NCI-H345 (cell line): ENCODE results near the gene TTLL12.

Experiments
- DNase-seq: peaks from one replicate; lab custom pipeline; 2025; lab: John Stamatoyannopoulos, UW

Gene TTLL12

DNA sequence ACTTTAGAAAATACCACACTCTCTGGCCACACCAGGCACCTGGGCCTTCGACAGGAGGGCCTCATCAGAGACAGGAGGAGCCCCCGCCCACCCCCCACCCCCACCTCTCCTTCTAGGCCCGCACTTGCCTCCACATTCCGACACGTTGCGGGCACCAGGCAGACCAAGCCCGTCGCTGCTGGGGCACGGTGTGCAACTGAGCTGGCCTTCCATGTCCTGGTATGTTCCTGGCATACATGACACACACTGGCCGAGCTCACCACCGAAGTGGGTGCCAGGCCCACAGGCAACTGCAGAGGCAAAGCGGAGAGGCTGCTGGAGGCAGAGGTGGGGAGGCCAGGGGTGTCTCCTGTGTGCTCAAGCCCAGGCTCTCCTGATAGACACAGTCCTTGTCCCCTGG is 27.0 kb upstream of the TTLL12 start:
- no peak for DNase-seq

DNA sequence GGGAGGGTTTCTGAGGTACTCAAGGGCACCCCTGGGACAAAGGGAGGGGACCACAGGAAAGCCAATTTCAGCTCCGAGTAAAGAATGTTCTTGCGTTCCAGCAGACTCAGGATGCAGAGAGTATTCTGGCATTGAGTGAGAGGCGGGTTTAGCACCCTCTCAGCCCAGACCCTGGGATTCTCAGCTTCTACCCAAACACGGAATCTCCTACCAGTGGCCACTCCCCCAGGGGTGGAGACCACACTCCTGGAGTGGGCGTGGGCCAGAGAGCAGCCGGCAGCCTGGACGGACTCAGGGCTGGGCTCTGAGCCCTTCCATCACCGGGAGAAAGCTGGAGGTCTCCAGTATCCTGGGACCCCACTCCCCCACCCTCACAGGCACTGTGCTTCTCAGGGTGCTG is 26.1 kb upstream of the TTLL12 start:
- DNase-seq, result no peak

DNA sequence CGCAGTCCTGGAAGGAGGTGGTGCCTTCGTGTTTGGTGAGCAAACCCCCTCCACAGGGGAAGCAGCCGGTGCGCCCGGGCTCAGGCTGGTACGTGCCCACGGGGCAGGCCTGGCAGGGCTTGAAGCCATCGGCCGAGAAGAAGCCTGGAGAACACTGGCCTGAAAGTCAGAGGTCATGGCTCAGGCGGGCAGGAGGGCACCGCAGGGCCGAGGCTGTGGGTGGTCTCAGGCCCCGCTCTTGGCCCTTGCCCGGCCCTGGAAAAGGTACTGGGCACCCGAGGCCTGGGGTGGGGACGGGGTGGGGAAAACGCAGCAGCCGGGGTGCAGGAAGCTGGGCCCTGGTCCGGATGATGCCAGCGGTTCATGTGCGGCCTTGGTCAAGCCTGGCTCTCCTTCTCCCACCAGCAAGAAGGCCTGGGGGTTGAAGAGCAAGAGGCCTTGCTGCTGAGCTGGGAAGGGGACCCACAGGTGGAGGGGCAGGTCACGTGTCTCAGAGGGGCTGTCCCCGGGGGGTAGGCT is 25.6 kb upstream of the TTLL12 start:
- DNase-seq, result no peak

DNA sequence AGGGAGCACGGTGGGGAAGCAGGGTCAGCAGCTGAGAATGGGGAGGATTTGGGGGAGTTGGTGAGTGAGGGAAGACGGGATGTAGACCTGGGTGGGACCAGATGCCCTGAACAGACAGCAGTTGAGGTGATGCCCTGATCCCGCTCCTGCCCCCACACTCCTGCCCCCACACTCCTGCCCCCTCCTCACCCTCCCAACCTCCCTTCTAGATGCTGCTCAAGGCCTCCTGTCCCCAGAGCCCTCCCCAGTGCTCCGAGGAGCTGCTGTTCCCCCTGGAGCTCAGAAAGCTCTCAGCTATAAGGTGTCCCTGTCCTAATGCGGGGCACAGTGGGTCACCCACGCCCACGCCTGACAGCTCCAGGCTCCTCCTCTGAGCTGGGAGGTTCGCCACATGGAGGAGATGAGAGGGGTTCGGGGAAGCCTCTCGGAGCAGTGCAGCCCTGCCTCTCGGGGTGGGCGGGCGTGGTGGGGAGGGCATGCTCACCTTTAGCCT is 25.1 kb upstream of the TTLL12 start:
- DNase-seq, result no peak

DNA sequence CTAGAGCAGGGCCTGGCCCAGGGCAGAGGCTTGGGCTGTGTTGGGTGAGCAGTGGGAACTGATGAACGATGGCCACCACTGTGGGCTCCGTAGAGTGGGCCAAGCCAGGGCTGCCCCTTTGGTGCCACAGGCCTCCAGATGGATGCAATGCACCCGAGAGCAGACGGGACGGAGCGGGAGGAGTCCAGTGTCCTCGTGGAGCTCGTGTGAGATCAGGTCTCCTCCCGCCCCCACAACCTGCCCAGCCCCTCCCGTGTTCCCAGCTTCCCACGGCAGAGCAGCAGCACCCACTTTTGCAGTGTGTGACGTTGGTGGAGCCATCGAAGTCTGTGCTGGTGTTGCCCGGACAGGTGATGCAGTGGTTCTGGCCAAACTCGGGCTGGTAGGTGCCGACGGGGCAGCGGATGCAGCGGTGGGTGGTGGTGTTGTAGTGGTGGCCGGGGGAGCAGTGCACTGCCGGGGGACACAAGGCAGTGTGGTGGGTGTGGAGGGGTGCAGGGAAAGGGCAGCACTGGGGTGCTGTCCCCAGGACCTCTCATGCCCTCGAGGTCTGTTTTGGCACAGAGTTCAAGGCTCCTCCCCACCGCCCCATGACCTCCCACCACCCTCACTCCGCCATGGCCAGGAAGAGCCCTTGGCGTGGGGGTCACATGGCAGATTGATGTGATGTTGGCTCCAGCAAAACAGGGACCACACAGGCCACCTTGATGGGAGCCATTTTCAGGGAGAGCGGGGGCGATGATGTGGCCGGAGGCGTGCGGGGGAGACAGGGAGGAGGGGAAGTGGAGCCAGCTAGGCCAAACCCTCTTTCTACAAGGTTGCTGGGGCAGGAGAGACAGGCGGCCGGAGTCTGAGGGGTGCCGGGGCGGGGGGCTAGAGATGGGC is 23.9 kb upstream of the TTLL12 start:
- DNase-seq, result no peak

DNA sequence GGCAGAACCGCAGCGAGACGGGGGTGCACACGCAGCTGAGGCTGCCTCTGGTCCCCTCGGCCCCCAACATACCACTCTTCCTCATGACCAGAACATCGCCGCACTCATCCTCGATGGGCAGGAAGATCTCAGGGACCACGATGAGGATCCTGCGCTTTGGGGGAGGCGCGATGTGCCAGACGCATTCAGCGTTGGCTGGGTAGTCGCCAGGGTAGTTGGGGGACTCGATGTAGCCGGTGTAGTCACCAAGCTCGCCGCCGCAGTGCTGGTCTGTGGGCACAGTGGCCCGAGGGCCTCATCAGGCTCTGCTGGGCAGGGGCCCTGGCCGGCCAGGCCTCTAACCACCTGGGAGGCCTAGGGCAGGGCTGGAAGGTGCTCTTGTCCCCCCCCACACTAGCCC is 23.0 kb upstream of the TTLL12 start:
- no peak for DNase-seq

DNA sequence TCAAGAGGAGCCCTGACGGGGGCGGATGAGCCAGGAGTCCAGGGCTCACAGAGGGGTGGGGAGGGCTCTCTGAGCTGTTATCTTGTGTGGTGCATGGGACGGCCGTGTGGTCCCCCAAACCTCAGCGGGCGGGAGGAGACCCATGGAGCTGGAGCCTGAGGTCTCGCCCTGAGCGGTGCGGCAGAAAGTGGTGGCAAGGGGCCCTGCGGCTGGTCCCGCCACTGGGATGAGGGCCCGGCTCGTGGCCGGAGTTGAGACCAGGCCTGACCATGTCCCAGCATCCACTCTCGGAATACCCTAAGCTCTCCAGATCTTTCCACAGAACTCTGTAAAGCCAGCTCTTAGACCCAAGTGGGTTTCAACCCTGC is 22.6 kb upstream of the TTLL12 start:
- DNase-seq, result no peak

DNA sequence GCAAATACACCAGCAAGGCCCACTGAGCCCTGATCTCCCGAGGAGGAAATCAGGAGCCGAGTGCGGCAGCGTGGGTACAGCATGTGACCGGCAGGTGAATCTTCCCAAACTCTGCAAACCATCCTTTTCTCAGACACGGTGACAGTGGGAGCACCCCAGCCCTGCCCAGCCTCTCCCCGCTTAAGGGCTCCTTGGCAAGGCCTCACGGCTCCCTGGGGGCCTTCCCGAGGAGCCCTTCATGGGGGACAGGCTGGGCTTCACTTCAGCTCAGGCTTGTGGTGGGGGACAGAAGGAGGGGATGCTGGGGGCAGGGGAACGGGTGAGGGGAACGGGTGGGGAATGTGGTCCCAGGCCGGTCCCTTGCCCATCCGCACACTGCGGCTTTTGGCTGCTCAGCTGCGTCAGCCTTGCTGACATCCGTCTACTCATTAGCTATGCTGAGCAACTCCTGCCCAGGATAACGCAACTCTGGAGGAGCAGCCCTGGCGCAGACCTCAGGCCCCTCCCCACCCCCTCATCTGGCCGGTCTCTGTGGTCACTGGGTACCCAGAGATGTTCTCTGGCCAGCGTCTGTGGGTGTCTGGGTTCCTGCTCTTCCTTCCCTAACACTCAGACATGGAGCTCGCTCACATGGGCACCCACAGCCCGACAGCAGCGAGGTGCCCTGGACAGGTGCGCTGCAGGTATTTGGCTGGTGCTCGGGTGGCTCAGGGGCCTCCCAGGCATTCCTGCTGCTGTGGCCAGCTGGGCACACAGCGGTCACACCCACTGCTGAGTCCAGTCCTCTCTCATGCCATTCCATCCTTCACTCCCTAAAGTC is 22.0 kb upstream of the TTLL12 start:
- DNase-seq, result no peak

DNA sequence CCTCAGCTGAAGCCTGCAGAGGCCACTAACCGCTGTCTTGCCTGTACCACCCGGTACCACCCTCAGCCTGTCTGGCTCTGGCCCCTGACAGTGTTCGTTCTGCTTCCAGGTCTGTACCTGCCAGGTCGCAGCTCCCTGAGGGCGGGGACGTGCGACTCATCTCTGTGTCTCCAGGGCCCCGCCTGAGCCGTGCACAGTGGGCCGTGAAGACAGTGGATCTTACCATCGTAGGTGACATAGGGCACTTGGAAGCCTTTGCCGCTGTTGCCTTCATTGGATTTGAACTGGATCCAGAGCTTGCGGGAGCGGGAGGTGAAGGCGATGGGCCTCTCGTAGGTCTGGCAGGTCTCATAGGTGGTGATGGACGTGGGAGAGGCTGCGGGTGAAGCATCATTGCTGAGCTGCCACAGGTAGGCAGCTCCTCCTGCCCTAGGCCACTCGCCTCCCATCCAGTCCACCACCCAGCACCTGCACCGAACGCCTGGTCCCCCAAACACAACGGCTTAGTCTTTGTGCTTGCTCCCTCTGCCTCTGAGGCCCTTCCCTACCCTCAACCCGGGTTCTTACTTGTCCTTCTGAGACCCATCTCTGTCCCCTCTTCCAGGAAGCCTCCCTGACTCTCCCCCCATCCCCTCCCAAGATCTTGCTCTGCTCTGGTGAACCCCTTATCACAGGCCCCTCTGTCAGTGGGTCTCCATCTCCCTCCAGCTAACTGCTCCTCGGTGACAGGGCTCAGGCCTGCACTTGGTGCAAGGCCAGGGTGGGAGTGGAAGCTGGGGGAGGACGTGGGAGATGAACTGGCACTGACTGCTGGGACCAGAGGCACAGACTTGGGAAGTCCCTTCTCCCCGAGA is 21.1 kb upstream of the TTLL12 start:
- no peak for DNase-seq

DNA sequence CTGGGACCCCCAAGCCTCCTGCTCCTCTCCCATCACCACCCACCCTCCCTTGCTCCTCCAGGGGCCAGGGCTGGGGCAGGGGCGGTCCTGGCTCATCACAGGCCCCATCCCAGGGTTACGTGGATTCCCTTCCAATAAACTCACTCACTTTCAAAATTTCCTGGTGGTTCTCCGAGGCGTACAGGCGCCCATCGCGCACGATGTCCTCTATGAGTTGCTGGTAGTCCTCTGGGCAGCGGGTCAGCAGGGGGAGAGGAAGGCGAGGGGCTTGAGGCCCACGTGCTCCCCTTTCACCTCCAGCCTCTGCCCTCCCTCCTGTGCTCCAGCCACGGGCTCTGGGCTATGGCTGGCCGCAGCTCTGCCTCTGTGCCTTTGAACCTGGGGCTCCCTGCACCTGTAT is 20.5 kb upstream of the TTLL12 start:
- no peak for DNase-seq

DNA sequence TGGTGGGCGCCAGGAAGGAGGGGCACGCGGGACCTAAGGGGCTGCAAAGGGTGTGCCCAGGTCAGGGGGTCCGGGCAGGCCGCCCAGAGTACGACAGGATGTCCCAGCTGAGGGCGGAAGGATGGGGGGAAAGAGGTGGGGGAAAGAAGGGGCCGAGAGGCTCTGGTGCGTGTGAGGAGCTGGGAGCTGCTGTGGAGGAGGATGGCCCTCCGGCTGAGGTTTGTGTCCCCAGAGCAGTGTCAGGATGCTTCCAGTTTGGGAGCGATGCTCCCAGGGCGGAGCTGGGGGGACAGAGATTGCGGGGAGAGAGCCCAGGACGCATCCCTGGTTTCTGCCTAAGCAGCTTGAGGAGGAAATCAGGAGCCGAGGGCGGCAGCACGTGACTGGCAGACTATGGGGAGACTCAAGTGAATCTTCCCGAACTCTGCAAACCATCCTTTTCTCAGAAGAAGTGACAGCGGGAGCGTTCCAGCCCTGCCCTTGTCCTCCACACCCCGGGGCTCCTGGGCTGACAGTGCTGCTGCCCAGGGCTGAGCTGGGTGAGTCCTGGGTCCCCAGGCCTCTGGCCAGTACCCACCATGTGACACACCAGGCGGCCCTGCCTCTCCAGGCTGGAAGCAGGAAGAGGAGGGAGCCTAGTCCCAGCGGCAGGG is 19.7 kb upstream of the TTLL12 start:
- no peak for DNase-seq

DNA sequence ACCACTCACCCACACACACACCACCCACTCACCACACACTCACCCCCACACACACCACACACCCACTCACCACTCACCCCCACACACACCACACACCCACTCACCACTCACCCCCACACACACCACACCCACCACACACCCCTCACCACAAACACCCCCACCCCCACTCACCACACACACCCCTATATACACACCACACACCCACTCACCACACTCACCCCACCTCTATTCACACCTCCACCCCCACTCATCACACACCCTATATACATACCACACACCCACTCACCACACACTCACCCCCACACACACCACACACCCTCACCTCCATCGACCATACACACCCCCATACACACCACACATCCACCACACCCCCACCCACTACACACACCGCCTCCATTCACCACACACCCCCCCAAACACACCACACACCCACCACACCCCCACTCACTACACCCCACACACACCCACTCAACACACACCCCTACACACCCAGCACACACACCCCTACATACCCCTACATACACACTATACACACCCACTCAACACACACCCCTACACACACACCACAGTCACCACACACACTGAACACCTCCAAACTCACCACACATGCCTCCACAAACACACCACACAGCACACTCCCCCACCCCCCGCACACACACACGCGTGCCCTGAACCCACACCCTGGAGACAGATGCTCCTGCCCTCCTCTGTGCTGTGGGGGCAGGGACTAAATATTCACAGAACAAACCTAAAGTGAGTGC is 19.0 kb upstream of the TTLL12 start:
- no peak for DNase-seq

DNA sequence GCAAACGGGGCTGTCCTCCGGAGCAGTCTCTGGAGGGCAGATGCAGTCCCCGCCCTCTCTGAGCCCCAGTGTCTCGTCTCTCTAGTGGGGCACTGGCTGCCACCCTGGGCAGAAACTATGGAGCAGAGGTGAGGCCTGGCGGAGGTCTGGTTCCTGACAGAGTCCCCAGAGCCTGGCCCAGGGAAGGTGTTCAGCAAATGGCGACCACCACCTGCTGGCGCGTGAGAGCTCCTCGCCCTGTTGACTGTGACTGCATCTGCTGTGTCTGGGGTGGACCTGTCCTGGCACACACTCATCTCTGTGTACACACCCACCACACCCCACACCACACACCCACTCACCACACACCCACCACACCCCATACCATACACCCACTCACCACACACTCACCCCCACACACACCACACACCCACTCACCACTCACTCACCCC is 18.3 kb upstream of the TTLL12 start:
- DNase-seq, result no peak

DNA sequence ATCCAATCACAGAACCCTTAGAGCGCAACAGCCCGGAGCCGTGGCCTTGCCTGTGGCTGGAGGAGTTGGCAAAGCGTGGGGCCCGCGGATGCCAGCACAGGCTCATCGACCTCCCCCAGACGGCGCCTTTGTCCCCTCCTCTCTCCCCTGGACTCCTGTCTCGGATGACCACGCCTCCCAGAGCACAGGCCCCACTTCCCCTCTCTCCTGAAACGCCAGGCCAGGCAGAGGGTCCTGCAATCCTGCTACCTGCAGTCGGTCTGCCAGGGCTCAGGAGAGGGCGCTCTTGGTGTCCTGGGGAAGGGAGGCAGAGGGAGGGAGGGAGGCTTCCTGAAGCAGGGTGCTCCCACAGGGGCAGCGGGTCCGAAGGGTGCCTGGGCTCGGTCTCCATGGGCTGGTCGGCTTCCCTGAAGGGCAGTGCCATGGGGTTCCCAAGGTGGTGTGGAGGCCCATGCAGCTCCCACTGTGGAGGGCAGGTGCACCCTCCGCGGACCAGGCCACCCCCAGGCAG is 16.6 kb upstream of the TTLL12 start:
- no peak for DNase-seq

DNA sequence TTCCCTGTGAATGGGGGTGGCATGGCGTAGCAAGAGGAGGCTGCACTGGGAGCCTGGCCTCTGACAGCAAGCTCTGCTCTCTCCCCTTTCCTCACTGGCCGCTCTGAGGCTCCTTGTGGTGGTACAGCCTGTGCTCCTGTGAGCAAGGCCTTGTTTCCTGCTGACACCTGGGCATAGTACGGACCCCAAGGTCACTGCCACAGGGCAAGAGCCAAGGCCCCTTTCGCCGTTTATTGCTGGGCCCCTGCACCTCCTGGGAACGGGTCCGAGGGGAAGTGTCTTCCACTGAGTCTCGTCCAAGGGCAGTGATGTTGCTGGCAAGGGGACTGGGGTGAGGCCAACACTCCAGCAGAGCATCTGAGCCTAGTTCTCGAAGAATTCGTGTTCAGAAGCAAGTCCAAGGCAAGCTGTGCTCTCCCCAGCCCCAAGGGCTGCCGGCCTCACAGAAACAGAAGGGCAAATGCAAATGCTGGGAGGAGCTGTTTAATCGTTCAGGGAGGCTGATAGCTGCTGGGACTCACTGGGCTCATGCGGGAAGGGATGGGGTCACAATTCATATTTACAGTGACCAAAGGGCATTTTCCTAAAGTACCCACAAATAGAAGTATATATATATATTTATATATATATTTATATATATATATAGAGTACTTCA is 15.9 kb upstream of the TTLL12 start:
- no peak for DNase-seq

DNA sequence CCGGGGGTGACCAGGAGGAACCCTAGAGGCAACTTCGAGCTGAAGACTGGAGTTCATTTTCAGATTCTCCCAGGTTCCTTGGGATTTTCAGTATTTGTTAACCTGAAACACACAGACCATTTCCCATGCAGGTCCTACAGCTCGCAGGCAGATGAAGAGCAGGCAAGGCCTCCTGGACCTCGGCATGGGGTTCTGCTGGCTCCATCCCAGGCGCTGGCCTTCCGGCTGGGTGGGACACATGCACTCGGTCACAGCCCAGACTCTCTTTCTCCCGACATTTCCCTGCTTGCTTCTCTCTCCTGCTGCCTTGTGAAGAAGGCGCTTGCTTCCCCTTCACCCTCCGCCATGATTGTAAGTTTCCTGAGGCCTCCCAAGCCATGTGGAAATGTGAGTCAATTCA is 15.4 kb upstream of the TTLL12 start:
- no peak for DNase-seq

DNA sequence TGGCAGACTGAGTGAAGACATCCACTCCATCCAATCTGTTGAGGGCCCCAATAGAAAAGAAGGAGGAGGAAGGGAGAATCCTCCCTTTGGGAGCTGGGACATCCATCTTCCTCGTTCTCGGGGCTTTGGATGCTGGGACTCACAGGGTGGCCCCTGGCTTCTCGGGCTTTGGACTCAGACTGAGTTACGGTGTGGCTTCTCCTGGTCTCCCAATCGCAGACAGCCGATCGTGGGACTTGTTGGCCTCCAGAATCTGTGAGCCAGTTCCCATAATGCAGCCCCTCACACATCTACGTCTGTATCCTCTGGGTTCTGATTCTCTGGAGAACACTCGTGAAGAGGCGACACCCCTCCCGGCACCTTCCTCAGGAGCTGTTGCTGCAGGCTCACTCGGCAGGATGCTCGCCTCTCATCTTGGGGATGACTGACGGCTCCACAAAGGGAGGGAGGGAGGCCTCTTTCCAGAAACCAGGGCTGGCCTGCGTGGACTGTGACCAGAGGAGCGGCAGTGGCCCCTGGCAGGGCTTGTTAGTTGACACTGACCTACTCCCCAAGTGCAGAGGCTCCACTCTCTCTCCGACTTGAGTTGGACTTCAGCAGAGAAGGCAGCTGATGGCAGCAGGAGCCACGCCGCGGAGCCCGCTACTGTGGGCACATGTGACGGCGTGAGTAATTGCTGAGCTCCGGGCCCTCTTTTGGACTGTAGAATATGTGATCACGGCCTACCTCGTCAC is 14.7 kb upstream of the TTLL12 start:
- DNase-seq, result no peak

DNA sequence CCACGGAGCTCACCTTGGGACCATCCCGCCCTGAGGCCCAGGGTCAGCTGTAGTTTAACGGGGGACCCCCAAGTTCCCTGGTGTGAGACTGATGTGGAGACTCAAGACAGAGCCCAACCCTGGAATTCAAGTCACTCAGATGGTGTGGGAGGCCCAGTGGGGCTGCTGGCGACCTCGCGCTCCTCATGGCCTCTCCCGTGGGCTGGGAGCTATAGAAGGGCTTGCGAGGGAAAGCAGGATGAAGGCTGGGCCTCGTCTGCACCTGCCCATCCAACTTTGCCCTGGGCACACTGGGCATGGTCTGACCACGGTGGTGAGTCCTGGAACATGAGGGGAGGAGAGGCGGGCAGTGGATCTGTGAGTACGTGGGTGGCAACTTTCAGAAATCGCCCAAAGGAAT is 13.6 kb upstream of the TTLL12 start:
- DNase-seq, result no peak

DNA sequence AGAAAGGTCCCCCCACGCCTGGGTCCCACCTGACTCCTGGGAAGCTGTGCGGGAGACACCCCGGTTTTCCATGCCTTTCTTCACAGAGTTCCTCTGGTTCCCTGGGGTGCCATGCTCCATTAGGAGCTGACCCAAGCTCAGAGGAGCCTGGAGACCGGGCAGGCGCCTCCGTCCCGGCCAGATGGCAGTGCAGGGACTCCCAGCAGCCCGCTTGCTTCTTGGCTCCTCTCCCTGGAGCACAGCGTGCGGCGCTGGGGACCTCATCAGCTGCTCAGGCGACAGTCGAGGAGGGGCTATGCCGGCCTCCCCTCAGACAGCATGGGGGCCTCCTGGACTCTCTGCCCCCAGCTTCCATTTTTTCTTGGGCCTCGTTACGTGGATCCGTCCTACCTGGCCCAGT is 13.1 kb upstream of the TTLL12 start:
- DNase-seq, result no peak
